B cell (primary cell): ENCODE measurements around the gene WDR73. TPM values are rescaled to one million over a fixed set of nuclear protein-coding genes. Genes with fewer than 3 reads are reported as not detected.
A peak's percentile ranks its signal among the peaks of the same experiment; 100 is the strongest.

Experiments used
- ATAC-seq: fragments of 200-7000 bp; cut with Tn5 transposase; one replicate; pipeline ENCODE4 v1.10.0; 2021; ENCODE audit warnings: low read depth, mild to moderate bottlenecking, moderate number of reproducible peaks, moderate library complexity
- CTCF ChIA-PET: fragments of 350-600 bp; sonication (Branson Sonifier 250); formaldehyde crosslinking; loops from one replicate; lab custom pipeline; 2021; ENCODE audit warnings: antibody characterized with exemption, inconsistent platforms; lab: Charles Lee
- POLR2A ChIA-PET: fragments of 350-600 bp; sonication (Branson Sonifier 250); formaldehyde crosslinking; loops from one replicate; lab custom pipeline; 2021; ENCODE audit warnings: antibody characterized with exemption; lab: Charles Lee
- DNase-seq: peaks from one replicate; pipeline ENCODE4 v3.0.0; 2013
- H2AFZ ChIP-seq: 2 replicates; pipeline ENCODE4 v1.6.1; 2012; ENCODE audit warnings: mild to moderate bottlenecking, low read depth, low read length; ENCODE audit not compliant: insufficient read depth, poor library complexity, severe bottlenecking
- H3K27ac ChIP-seq, 2 donors: 1 replicate in 1 of 2; 2 replicates in 1 of 2; pipeline ENCODE4 v1.5.1; 2012 to 2013; ENCODE audit warnings: low read length in 2 of 2, mild to moderate bottlenecking in 2 of 2, moderate library complexity in 1 of 2
- H3K27me3 ChIP-seq, 4 experiments: fragments of 200-600 bp in 1 of 4; sonication (generic) in 1 of 4; replicated peaks in 1 of 4; 1 replicate in 2 of 4; 2 replicates in 2 of 4; pipeline versions ENCODE4 v1.6.1 to v1.7.0; 2013 to 2016; ENCODE audit warnings: low read length in 3 of 4, mild to moderate bottlenecking in 2 of 4, mixed read lengths in 1 of 4, moderate library complexity in 1 of 4; ENCODE audit not compliant: insufficient read depth in 4 of 4, control insufficient read depth in 3 of 4; ENCODE audit errors: control extremely low read depth in 1 of 4
- H3K36me3 ChIP-seq, 2 experiments: replicated peaks in 1 of 2; 1 replicate in 1 of 2; 2 replicates in 1 of 2; pipeline versions ENCODE4 v1.6.1 to v1.7.1; 2013; ENCODE audit warnings: low read length in 1 of 2; ENCODE audit not compliant: insufficient read depth in 2 of 2, control insufficient read depth in 1 of 2; ENCODE audit errors: control extremely low read depth in 1 of 2, extremely low read depth in 1 of 2
- H3K4me1 ChIP-seq, 2 donors: fragments of 200-600 bp in 1 of 2; sonication (generic) in 1 of 2; 1 replicate in 1 of 2; 2 replicates in 1 of 2; pipeline versions ENCODE4 v1.5.1 to v1.6.1; 2013 to 2017; ENCODE audit warnings: low read length in 2 of 2; ENCODE audit not compliant: control insufficient read depth in 2 of 2, insufficient read depth in 2 of 2
- H3K4me2 ChIP-seq: replicated peaks from 2 replicates; pipeline ENCODE3; 2012; ENCODE audit warnings: mild to moderate bottlenecking, low read depth, low read length; ENCODE audit not compliant: poor library complexity, severe bottlenecking
- H3K4me3 ChIP-seq, 5 experiments: fragments of 200-600 bp in 1 of 5; sonication (generic) in 1 of 5; 1 replicate in 3 of 5; 2 replicates in 2 of 5; pipeline versions ENCODE4 v1.5.1 to v1.7.0; 2011 to 2016; ENCODE audit warnings: low read length in 4 of 5, mild to moderate bottlenecking in 4 of 5, low read depth in 2 of 5, control low read depth in 1 of 5, moderate library complexity in 1 of 5; ENCODE audit not compliant: insufficient read depth in 1 of 5; ENCODE audit errors: control extremely low read depth in 1 of 5, extremely low read depth in 1 of 5
- H3K79me2 ChIP-seq: fragments of 200-600 bp; sonication (generic); one replicate; pipeline ENCODE4 v1.6.0; 2016; ENCODE audit warnings: low read length; ENCODE audit not compliant: control insufficient read depth, insufficient read depth
- H3K9ac ChIP-seq: fragments of 200-600 bp; sonication (generic); 2 replicates; pipeline ENCODE4 v1.6.1; 2017; ENCODE audit warnings: mild to moderate bottlenecking, low read length, moderate library complexity
- H3K9me3 ChIP-seq, 3 donors: one replicate each; pipeline versions ENCODE4 v1.6.1 to v1.7.1; 2013; ENCODE audit warnings: low read length in 2 of 3; ENCODE audit not compliant: control insufficient read depth in 2 of 3, insufficient read depth in 1 of 3; ENCODE audit errors: control extremely low read depth in 1 of 3
- H4K20me1 ChIP-seq: 2 replicates; pipeline ENCODE4 v1.6.0; 2012; ENCODE audit warnings: mild to moderate bottlenecking, low read length; ENCODE audit not compliant: insufficient read depth, control insufficient read depth, poor library complexity, severe bottlenecking
- H3K27ac Mint-ChIP-seq: one replicate; pipeline ENCODE4 v1.8.0; 2021; ENCODE audit warnings: mixed read lengths
- H3K27me3 Mint-ChIP-seq: one replicate; pipeline ENCODE4 v1.8.0; 2021; ENCODE audit warnings: mixed read lengths
- H3K4me1 Mint-ChIP-seq: one replicate; pipeline ENCODE4 v1.8.0; 2021; ENCODE audit warnings: mixed read lengths
- H3K4me3 Mint-ChIP-seq: one replicate; pipeline ENCODE4 v1.8.0; 2021; ENCODE audit warnings: mixed read lengths
- H3K9me3 Mint-ChIP-seq: one replicate; pipeline ENCODE4 v1.8.0; 2022; ENCODE audit warnings: mixed read lengths; ENCODE audit not compliant: insufficient read depth
- EZH2 ChIP-seq: IDR thresholded peaks from 2 replicates; pipeline ENCODE4 v1.6.1; 2012; ENCODE audit warnings: borderline replicate concordance, low read depth, mild to moderate bottlenecking, moderate library complexity, low read length; ENCODE audit not compliant: insufficient read depth, poor library complexity, severe bottlenecking
- WGBS: methylation state at CpG from one replicate; pipeline ENCODE4 v1.1.5; 2013; ENCODE audit warnings: missing lambda C conversion rate; ENCODE audit not compliant: insufficient coverage; 5-methylcytosine and 5-hydroxymethylcytosine counted together
- intact Hi-C: fragments of 100-400 bp; cut with micrococcal nuclease; formaldehyde crosslinking; loops from one replicate; pipeline ENCODE4 v1.10.0; 2022
- polyA plus RNA-seq: library from polyadenylated mRNA; depleted of rRNA; stranded (reverse); fragments of >200 nt; gene quantifications from 2 replicates; pipeline ENCODE4 v1.2.3, GENCODE V29; 2012
- total RNA-seq, 2 donors: library from RNA; stranded (reverse); fragments of 120-200 nt in 1 of 2; gene quantifications; 1 replicate in 1 of 2; 2 replicates in 1 of 2; pipeline versions ENCODE4 v1.2.3 to v1.2.4, GENCODE V29; 2013 to 2022
- TF ChIP-seq, protein P1 (sequence below): fragments of 200-600 bp; IDR thresholded peaks from one replicate; pipeline ENCODE4 v1.8.0; 2022; ENCODE audit warnings: antibody characterized with exemption, mild to moderate bottlenecking

WDR73 gene
- total and polyA plus RNA-seq, 2 donors (not counting 1 experiment from before 2014, with no cell fraction given) = 21.0 to 43.4 TPM

DNA sequence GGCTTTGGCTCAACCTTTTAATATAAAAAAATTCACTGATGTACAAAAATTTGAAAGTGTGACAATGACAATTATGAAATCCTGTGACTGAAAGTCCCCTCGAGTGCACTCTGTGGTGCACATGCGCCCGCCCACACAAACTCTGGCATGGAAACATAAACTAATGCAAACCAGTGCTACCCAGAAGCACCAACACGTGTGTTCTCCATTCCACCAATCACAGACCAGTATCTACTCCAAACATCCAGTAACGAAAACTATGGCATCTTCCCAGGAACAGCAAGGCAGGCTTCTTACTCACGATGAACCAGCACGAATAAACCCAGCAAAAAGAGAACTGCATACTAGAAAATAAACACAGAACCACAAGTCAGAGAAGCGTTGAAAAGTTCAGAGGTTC lies 15.6 kb upstream of the WDR73 start:
- Histone ChIP-seq H3K4me1 (no peaks in the 10 kb centered on the region), H3K27ac (no peak overlapping the region), H3K4me2 (no peak overlapping the region), H3K79me2 (no peaks in the 10 kb centered on the region), H3K4me3 (no peak overlapping the region), H4K20me1 (peaks cover 2% of the 10 kb centered on the region), H3K9ac (no peak overlapping the region), H3K36me3 (peaks cover 0 to 52% of the 10 kb centered on the region in 2 experiments), H2AFZ (no peak overlapping the region), H3K9me3 (no peaks in the 10 kb centered on the region), H3K27me3 (no peaks in the 10 kb centered on the region)
- H3K27me3 Mint-ChIP-seq = no peaks in the 10 kb centered on the region
- peak overlapping the region; percentile 4 for H3K27ac Mint-ChIP-seq
- ChIA-PET POLR2A (no interaction called here), CTCF (interaction anchor here (0.9 to 1.0 kb wide), 2 partner anchors 13 to 14 kb away, joined by 3 to 4 read pairs; no protein-coding TSS in a partner anchor)
- ATAC-seq (no peak), DNase-seq (no peak)
- no peak overlapping the region for H3K4me3 Mint-ChIP-seq
- H3K9me3 Mint-ChIP-seq = no peaks in the 10 kb centered on the region
- WGBS = 90% methylated on average over 5 of the region's 8 CpGs
- TF ChIP-seq EZH2 = no peak
- TF ChIP-seq, protein P1, sequence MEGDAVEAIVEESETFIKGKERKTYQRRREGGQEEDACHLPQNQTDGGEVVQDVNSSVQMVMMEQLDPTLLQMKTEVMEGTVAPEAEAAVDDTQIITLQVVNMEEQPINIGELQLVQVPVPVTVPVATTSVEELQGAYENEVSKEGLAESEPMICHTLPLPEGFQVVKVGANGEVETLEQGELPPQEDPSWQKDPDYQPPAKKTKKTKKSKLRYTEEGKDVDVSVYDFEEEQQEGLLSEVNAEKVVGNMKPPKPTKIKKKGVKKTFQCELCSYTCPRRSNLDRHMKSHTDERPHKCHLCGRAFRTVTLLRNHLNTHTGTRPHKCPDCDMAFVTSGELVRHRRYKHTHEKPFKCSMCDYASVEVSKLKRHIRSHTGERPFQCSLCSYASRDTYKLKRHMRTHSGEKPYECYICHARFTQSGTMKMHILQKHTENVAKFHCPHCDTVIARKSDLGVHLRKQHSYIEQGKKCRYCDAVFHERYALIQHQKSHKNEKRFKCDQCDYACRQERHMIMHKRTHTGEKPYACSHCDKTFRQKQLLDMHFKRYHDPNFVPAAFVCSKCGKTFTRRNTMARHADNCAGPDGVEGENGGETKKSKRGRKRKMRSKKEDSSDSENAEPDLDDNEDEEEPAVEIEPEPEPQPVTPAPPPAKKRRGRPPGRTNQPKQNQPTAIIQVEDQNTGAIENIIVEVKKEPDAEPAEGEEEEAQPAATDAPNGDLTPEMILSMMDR = no peak
- H3K4me1 Mint-ChIP-seq = no peaks in the 10 kb centered on the region
- intact Hi-C loops = no loop called here

DNA sequence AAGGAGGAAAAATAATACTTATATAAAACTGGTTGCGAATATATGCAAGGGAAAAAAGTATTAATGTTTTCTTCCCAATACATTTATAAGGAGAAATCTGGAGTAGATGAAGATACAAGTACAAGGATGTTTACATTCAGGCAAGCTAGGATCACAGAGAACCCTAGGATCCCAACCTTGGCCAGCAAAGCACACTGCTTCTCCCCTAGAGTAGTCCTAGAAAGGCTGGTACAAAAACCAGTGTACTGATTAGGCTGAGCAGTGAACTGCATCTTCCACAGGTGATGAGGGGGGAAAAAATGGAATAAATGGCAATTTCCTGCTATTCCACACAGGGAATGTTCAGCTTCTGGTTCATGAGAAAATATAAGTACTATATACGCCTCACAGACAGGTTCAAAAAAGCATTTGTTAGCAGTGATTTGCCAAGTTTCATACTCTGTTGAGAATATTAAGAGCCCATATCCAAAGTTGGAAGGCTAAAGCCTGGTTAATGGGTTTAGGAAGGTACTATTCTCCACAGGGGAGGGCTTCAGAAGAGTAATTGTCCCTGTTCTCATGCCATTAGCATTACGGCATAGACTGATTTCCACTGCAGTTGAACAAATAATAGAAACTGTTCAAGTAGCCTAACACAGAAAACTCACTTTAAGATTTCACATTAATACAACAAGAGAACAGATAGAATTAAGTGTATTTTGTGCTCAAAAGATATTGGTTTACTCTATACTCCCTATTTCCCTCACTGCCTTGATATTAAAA lies 14.3 kb upstream of the WDR73 start:
- Histone ChIP-seq H3K4me3 (no peak overlapping the region), H3K36me3 (peaks cover 0 to 48% of the 10 kb centered on the region in 2 experiments), H3K27me3 (no peaks in the 10 kb centered on the region), H3K4me1 (no peaks in the 10 kb centered on the region), H2AFZ (no peak overlapping the region), H3K4me2 (no peak overlapping the region), H4K20me1 (no peaks in the 10 kb centered on the region), H3K9ac (no peak overlapping the region), H3K79me2 (no peaks in the 10 kb centered on the region), H3K9me3 (no peaks in the 10 kb centered on the region), H3K27ac (no peak overlapping the region)
- H3K27ac Mint-ChIP-seq = no peak overlapping the region
- no peaks in the 10 kb centered on the region for H3K27me3 Mint-ChIP-seq
- H3K4me1 Mint-ChIP-seq = no peaks in the 10 kb centered on the region
- DNase-seq (no peak), ATAC-seq (no peak)
- H3K9me3 Mint-ChIP-seq = no peaks in the 10 kb centered on the region
- ChIA-PET POLR2A (interaction anchor here (0.6 kb wide), 1 partner anchor 38 kb away, joined by 5 read pairs; no protein-coding TSS in a partner anchor), CTCF (interaction anchor here (0.6 kb wide), 1 partner anchor 1019 kb away, joined by 3 read pairs; no protein-coding TSS in a partner anchor)
- intact Hi-C loops = no loop called here
- WGBS = no CpG with 5 or more reads among the region's 3 CpGs
- H3K4me3 Mint-ChIP-seq = no peak overlapping the region
- TF ChIP-seq, protein P1 = no peak
- no peak for TF ChIP-seq EZH2
